ENCODE data around the gene FAM78A.

GRCh38 chr9:131276891-131277286 is 579 bp upstream of the FAM78A start:
- TF ChIP-seq CTCF (IDR thresholded peaks at IDR 0.05; ENCODE audit: insufficient read depth, low read depth, low read length) (no peak), EZH2 (IDR thresholded peaks at IDR 0.05; ENCODE audit: insufficient read depth, low read length) (peak; percentile 72)

All from astrocyte (in vitro differentiated cells and primary cell).